GM13976 (cell line): ENCODE results near the gene CHST15.

Experiments
- DNase-seq: peaks from one replicate; pipeline ENCODE4 v3.0.0; 2012; ENCODE audit warnings: low spot score
- in situ Hi-C: fragments of 300-500 bp; cut with MboI; formaldehyde crosslinking; loops from one replicate; pipeline ENCODE4 v1.12.0; 2022; ENCODE audit warnings: low sequenced_read_pairs, mixed read lengths, inconsistent platforms; ENCODE audit not compliant: unreplicated experiment
- TF ChIP-seq, protein P1 (sequence below): IDR thresholded peaks from 2 replicates; pipeline ENCODE4 v1.5.1; 2012; ENCODE audit warnings: borderline replicate concordance, mild to moderate bottlenecking; ENCODE audit not compliant: insufficient read depth; ENCODE audit errors: extremely low read depth, missing control alignments, control extremely low read depth

Gene CHST15

GRCh38 chr10:124022066-124022465, 71.3 kb downstream of the CHST15 start:
- in situ Hi-C loops: no loop called here
- TF ChIP-seq, protein P1, sequence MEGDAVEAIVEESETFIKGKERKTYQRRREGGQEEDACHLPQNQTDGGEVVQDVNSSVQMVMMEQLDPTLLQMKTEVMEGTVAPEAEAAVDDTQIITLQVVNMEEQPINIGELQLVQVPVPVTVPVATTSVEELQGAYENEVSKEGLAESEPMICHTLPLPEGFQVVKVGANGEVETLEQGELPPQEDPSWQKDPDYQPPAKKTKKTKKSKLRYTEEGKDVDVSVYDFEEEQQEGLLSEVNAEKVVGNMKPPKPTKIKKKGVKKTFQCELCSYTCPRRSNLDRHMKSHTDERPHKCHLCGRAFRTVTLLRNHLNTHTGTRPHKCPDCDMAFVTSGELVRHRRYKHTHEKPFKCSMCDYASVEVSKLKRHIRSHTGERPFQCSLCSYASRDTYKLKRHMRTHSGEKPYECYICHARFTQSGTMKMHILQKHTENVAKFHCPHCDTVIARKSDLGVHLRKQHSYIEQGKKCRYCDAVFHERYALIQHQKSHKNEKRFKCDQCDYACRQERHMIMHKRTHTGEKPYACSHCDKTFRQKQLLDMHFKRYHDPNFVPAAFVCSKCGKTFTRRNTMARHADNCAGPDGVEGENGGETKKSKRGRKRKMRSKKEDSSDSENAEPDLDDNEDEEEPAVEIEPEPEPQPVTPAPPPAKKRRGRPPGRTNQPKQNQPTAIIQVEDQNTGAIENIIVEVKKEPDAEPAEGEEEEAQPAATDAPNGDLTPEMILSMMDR: no peak
- no peak for DNase-seq

DNA sequence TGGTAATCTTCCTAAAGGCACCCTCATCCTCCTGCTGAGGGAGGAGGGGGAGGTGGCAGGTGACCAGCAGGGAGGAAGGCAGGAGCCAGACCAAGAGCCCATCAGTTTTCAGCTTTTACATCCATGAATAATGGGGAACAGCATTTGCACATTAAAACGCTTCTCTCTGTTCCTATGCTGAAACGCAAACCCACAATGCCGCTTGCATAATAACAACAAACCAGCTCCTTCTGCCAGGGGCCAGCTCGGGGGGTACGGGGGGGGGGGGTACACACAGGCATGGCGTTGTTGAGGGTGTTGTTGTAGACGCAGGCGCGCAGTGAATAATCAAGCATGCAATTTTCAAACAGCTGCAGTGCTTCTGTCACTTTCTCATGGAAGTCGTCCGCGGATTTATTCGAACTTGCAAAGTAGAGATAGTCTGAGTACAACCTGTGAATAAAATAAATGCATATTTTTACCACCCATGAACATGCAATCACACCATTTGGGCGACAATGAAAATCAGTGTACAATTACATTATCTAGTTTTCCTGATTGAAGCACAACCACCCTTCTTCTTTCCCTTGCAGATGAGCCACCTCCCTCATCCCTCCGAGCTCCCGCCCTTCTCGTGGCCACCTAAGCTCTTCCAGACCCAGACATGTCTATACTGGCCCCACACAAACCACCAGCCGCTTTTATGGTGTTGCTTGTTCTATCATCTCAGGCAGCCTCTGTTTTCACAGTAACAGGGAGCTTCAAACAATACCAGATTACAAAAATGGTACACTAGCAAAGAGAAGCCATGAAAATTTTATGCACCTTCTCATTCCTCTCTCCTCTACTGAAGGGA, 72.2 kb downstream of the CHST15 start:
- no peak for DNase-seq
- TF ChIP-seq, protein P1: no peak
- in situ Hi-C loops: no loop called here

DNA sequence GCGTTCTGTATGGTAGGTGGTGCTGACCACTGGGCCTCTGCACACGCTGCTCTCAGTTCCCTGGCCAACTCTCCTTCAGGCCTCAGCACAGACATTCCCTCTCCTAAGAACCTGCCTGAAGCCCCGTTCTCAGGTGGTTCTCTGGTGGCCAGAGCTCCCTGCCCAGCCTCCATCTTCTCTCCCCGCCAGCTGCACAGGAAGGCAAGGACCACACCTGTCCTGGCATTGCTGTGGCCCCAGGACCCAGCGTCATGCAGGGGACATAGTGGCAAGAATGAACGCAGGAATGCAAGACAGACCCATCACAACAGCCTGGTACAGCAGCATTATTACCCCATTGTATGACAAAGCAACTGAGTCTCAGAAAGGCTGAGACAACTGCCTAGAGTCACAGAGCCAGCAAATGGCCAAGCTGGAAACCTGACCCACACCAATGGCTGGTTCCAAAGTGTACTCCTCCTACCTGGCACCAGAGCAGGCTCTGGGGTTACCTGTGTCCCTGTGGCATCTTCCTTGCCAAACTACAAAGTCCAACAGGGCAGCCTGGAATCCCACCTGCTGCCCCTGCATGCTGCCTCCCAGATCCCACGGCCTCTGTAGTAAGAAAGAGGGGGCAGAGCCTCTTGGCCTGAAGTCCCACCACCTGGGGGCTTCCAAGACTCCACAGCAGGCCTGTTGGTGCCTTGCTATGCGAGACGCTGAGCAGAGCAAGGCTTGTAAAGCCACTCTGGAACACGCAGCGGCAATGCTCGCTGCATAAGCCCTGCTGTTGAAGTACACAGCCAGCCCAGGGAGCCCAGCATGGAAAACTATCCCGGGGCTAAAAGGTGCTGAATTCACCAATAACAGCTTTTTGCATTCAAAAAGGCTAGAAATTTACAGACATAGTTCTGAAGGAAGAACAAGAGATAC, 73.3 kb downstream of the CHST15 start:
- in situ Hi-C loops: no loop called here
- no peak for DNase-seq
- TF ChIP-seq, protein P1: no peak

DNA sequence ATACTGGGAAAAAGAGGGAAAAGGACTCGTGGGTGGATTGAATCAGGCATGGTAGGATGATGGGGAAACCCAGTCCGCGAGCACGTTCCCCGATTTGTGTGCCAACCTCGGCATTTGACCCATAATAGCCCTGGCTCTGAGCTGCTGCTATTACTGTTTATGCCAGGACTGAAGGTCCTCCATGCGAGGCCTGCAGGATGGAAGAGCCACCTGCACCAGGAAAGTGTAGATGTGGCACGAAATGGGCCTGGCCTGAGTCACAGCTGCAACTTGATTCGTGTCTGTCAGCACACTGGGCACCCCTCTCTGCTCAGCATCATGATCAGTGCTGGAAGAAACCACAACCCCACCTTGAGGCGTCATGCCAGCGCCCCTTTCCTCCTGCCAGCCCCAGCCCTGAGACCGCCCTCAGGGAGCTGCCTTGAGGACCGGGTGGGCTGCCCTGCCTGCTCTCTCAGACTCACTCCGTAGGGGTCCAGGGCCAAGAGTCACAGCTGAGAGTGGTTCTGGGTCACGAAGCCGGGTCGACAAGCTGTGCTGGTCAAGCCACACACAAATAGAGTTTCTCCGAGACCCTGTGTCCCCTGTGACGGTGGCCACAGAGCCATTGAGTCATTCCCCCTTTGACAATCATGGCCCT, 74.4 kb downstream of the CHST15 start:
- TF ChIP-seq, protein P1: no peak
- in situ Hi-C loops: no loop called here
- DNase-seq: no peak

GRCh38 chr10:124017729-124018128, 75.7 kb downstream of the CHST15 start:
- DNase-seq: no peak
- in situ Hi-C loops: no loop called here
- TF ChIP-seq, protein P1: no peak

DNA sequence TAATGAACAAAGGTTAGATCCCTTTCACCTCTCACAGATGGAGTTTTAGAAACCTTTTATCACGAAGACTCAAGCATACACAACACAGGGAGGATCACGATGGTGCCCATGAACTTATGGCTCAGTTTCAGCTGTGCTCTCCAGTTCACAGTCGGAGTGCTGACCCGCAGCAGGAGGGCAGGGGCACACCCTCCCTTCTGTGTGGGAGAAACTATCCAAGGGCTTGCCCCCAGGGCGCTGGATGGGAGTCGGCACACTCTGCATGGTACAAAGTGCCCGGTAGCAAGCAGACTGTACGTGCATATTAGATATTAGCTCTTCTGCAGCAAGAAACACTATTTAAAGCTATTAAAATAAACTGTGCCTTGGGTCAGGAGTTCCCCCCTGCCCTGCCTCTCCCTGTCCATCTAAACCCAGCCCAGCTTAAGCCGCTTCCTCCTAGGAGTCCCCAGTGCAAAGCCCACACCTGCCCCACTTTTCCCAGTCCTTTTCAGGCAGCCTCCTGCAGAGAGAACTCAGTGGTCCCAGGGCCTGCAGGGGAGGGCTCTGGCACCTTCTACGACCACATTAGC, 76.5 kb downstream of the CHST15 start:
- DNase-seq: no peak
- in situ Hi-C loops: no loop called here
- TF ChIP-seq, protein P1: no peak
